Activated T-helper 2 cell treated with anti-CD3 and anti-CD28 coated beads, Interferon-gamma antibody, Interleukin-2, Interleukin-4, amounts not matched to agents 10 μg/mL and 5 μg/mL and 100 μg/mL, durations not matched to agents 14 hours and 24 hours and 36 hours (primary cell): ENCODE results near the gene MAPKAP1. TPM values are rescaled to one million over a fixed set of nuclear protein-coding genes. Genes with fewer than 3 reads are reported as not detected.

Experiments
- DNase-seq: peaks from one replicate; pipeline ENCODE4 v3.0.0; 2021; ENCODE audit warnings: low spot score
- H3K27ac Mint-ChIP-seq: one replicate; pipeline ENCODE4 v1.8.0; 2021; ENCODE audit warnings: mixed read lengths
- H3K27me3 Mint-ChIP-seq: one replicate; pipeline ENCODE4 v1.8.0; 2021; ENCODE audit warnings: low read depth, mixed read lengths
- H3K36me3 Mint-ChIP-seq: one replicate; pipeline ENCODE4 v1.8.0; 2021; ENCODE audit warnings: low read depth, mixed read lengths
- H3K4me1 Mint-ChIP-seq: one replicate; pipeline ENCODE4 v1.8.0; 2021; ENCODE audit warnings: low read depth, mixed read lengths
- H3K4me3 Mint-ChIP-seq: one replicate; pipeline ENCODE4 v1.8.0; 2021; ENCODE audit warnings: low read depth, mild to moderate bottlenecking, moderate library complexity, mixed read lengths
- H3K9me3 Mint-ChIP-seq: one replicate; pipeline ENCODE4 v1.8.0; 2021; ENCODE audit warnings: mixed read lengths
- intact Hi-C: fragments of 100-400 bp; cut with micrococcal nuclease; formaldehyde crosslinking; loops from one replicate; pipeline ENCODE4 v1.15.1; 2023
- total RNA-seq: library from RNA; stranded (reverse); gene quantifications from 2 replicates; pipeline ENCODE4 v1.2.3, GENCODE V29; 2022

Gene MAPKAP1
- total RNA-seq, 1 donor from 2014 or later, result 83.8 TPM

GRCh38 chr9:125430161-125431011, 276.6 kb downstream of the MAPKAP1 start:
- no peaks in the 10 kb centered on the region for H3K4me1 Mint-ChIP-seq
- no peak for DNase-seq
- intact Hi-C loops, result no loop called here
- no peaks in the 10 kb centered on the region for H3K9me3 Mint-ChIP-seq
- no peaks in the 10 kb centered on the region for H3K36me3 Mint-ChIP-seq
- H3K4me3 Mint-ChIP-seq, result no peak overlapping the region
- no peak overlapping the region for H3K27ac Mint-ChIP-seq
- no peaks in the 10 kb centered on the region for H3K27me3 Mint-ChIP-seq

GRCh38 chr9:125429476-125430160, 277.4 kb downstream of the MAPKAP1 start:
- intact Hi-C loops, result no loop called here
- H3K27me3 Mint-ChIP-seq, result no peaks in the 10 kb centered on the region
- H3K27ac Mint-ChIP-seq, result no peak overlapping the region
- H3K4me1 Mint-ChIP-seq, result no peaks in the 10 kb centered on the region
- DNase-seq, result no peak
- no peak overlapping the region for H3K4me3 Mint-ChIP-seq
- H3K9me3 Mint-ChIP-seq, result no peaks in the 10 kb centered on the region
- H3K36me3 Mint-ChIP-seq, result no peaks in the 10 kb centered on the region

GRCh38 chr9:125428902-125429467, 278.0 kb downstream of the MAPKAP1 start:
- H3K36me3 Mint-ChIP-seq, result no peaks in the 10 kb centered on the region
- DNase-seq, result no peak
- no peaks in the 10 kb centered on the region for H3K4me1 Mint-ChIP-seq
- H3K9me3 Mint-ChIP-seq, result no peaks in the 10 kb centered on the region
- no peak overlapping the region for H3K27ac Mint-ChIP-seq
- no peaks in the 10 kb centered on the region for H3K27me3 Mint-ChIP-seq
- no peak overlapping the region for H3K4me3 Mint-ChIP-seq
- intact Hi-C loops, result no loop called here

GRCh38 chr9:125428060-125428901, 278.7 kb downstream of the MAPKAP1 start:
- no peak for DNase-seq

GRCh38 chr9:125427556-125427955, 279.5 kb downstream of the MAPKAP1 start:
- H3K27me3 Mint-ChIP-seq, result no peaks in the 10 kb centered on the region
- no peaks in the 10 kb centered on the region for H3K9me3 Mint-ChIP-seq
- H3K36me3 Mint-ChIP-seq, result no peaks in the 10 kb centered on the region
- H3K4me3 Mint-ChIP-seq, result no peak overlapping the region
- H3K4me1 Mint-ChIP-seq, result no peaks in the 10 kb centered on the region
- no peak for DNase-seq
- H3K27ac Mint-ChIP-seq, result no peak overlapping the region
- intact Hi-C loops, result no loop called here

More at GRCh38 chr9:125428060-125428901, 278.7 kb downstream of the MAPKAP1 start:
- Mint-ChIP-seq H3K36me3 (no peaks in the 10 kb centered on the region), H3K27me3 (no peaks in the 10 kb centered on the region), H3K27ac (no peak overlapping the region), H3K4me3 (no peak overlapping the region), H3K9me3 (no peaks in the 10 kb centered on the region), H3K4me1 (no peaks in the 10 kb centered on the region)
- intact Hi-C loops, result no loop called here

- no peaks in the 10 kb centered on the region for H3K36me3 Mint-ChIP-seq
- no peak overlapping the region for H3K4me3 Mint-ChIP-seq
- intact Hi-C loops, result no loop called here
- H3K27ac Mint-ChIP-seq, result no peak overlapping the region
- no peak for DNase-seq
- H3K9me3 Mint-ChIP-seq, result no peaks in the 10 kb centered on the region
- no peaks in the 10 kb centered on the region for H3K27me3 Mint-ChIP-seq
- no peaks in the 10 kb centered on the region for H3K4me1 Mint-ChIP-seq
Measured at GRCh38 chr9:125426926-125427325, 280.1 kb downstream of the MAPKAP1 start.

GRCh38 chr9:125425901-125426515, 281.0 kb downstream of the MAPKAP1 start:
- Mint-ChIP-seq H3K27me3 (no peaks in the 10 kb centered on the region), H3K4me3 (no peak overlapping the region), H3K4me1 (no peaks in the 10 kb centered on the region), H3K9me3 (no peaks in the 10 kb centered on the region), H3K36me3 (no peaks in the 10 kb centered on the region), H3K27ac (no peak overlapping the region)
- intact Hi-C loops, result no loop called here
- no peak for DNase-seq

- Mint-ChIP-seq H3K27me3 (no peaks in the 10 kb centered on the region), H3K4me3 (no peak overlapping the region), H3K36me3 (no peaks in the 10 kb centered on the region), H3K27ac (no peak overlapping the region), H3K4me1 (no peaks in the 10 kb centered on the region), H3K9me3 (no peaks in the 10 kb centered on the region)
- DNase-seq, result no peak
- intact Hi-C loops, result no loop called here
Measured at GRCh38 chr9:125425170-125425897, 281.7 kb downstream of the MAPKAP1 start.

- H3K27ac Mint-ChIP-seq, result no peak overlapping the region
- H3K4me3 Mint-ChIP-seq, result no peak overlapping the region
- H3K9me3 Mint-ChIP-seq, result no peaks in the 10 kb centered on the region
- no peaks in the 10 kb centered on the region for H3K36me3 Mint-ChIP-seq
- DNase-seq, result no peak
- intact Hi-C loops, result no loop called here
- no peaks in the 10 kb centered on the region for H3K27me3 Mint-ChIP-seq
- H3K4me1 Mint-ChIP-seq, result no peaks in the 10 kb centered on the region
Measured at GRCh38 chr9:125423964-125424363, 283.0 kb downstream of the MAPKAP1 start.

- H3K4me1 Mint-ChIP-seq, result no peaks in the 10 kb centered on the region
- no peak overlapping the region for H3K4me3 Mint-ChIP-seq
- no peaks in the 10 kb centered on the region for H3K36me3 Mint-ChIP-seq
- intact Hi-C loops, result no loop called here
- no peak for DNase-seq
- H3K27ac Mint-ChIP-seq, result no peak overlapping the region
- H3K9me3 Mint-ChIP-seq, result no peaks in the 10 kb centered on the region
- no peaks in the 10 kb centered on the region for H3K27me3 Mint-ChIP-seq
Measured at GRCh38 chr9:125422853-125423252, 284.2 kb downstream of the MAPKAP1 start.

GRCh38 chr9:125421591-125422181, 285.3 kb downstream of the MAPKAP1 start:
- no peaks in the 10 kb centered on the region for H3K4me1 Mint-ChIP-seq
- H3K4me3 Mint-ChIP-seq, result no peak overlapping the region
- DNase-seq, result no peak
- no peaks in the 10 kb centered on the region for H3K36me3 Mint-ChIP-seq
- no peaks in the 10 kb centered on the region for H3K27me3 Mint-ChIP-seq
- intact Hi-C loops, result no loop called here
- no peaks in the 10 kb centered on the region for H3K9me3 Mint-ChIP-seq
- H3K27ac Mint-ChIP-seq, result no peak overlapping the region
